Kidney (tissue), 14 donors: ENCODE results near the gene SELENOP. TPM values are rescaled to one million over a fixed set of nuclear protein-coding genes. Genes with fewer than 3 reads are reported as not detected.

Experiments
- DNase-seq, 5 donors: peaks; one replicate each; pipeline ENCODE4 v3.0.0-alpha.2; 2013 to 2020
- FAIRE-seq: peaks from 2 replicates; lab custom pipeline; 2012; peaks lifted over from hg19 to GRCh38; lab: Jason Lieb, UNC
- H3K27ac ChIP-seq, 2 donors: one replicate each; pipeline ENCODE4 v1.7.0; 2013; ENCODE audit warnings: low read depth in 2 of 2, low read length in 2 of 2, inconsistent platforms in 1 of 2
- H3K27me3 ChIP-seq: one replicate; pipeline ENCODE4 v1.7.1; 2013; ENCODE audit warnings: low read length, inconsistent platforms; ENCODE audit not compliant: control insufficient read depth, insufficient read depth
- H3K36me3 ChIP-seq, 3 donors: one replicate each; pipeline versions ENCODE4 v1.7.0 to v1.7.1; 2013; ENCODE audit warnings: low read length in 3 of 3, control low read depth in 1 of 3, inconsistent platforms in 1 of 3; ENCODE audit not compliant: insufficient read depth in 3 of 3, control insufficient read depth in 2 of 3
- H3K4me1 ChIP-seq, 3 donors: one replicate each; pipeline versions ENCODE4 v1.7.0 to v1.7.1; 2013; ENCODE audit warnings: low read length in 3 of 3, inconsistent platforms in 1 of 3, low read depth in 1 of 3; ENCODE audit not compliant: control insufficient read depth in 2 of 3, insufficient read depth in 2 of 3
- H3K4me3 ChIP-seq, 3 donors: one replicate each; pipeline versions ENCODE4 v1.7.0 to v1.8.1; 2013; ENCODE audit warnings: low read length in 3 of 3, control low read depth in 1 of 3, inconsistent platforms in 1 of 3
- H3K9ac ChIP-seq, 3 donors: one replicate each; pipeline versions ENCODE4 v1.7.0 to v1.7.1; 2013; ENCODE audit warnings: low read length in 3 of 3, control low read depth in 1 of 3, inconsistent platforms in 1 of 3
- H3K9me3 ChIP-seq, 3 donors: one replicate each; pipeline versions ENCODE4 v1.7.0 to v1.7.1; 2013; ENCODE audit warnings: low read length in 3 of 3, control low read depth in 1 of 3, inconsistent platforms in 1 of 3; ENCODE audit not compliant: control insufficient read depth in 2 of 3, insufficient read depth in 1 of 3
- CTCF ChIP-seq: IDR thresholded peaks from 3 replicates; pipeline ENCODE4 v1.5.1; 2012; ENCODE audit warnings: mild to moderate bottlenecking, moderate library complexity, borderline replicate concordance; ENCODE audit not compliant: insufficient read depth; ENCODE audit errors: extremely low read depth
- intact Hi-C: fragments of 100-400 bp; cut with DNase I; formaldehyde crosslinking; loops from one replicate; pipeline ENCODE4 v1.11.1; 2022
- polyA plus RNA-seq: library from polyadenylated mRNA; stranded (reverse); fragments of 350-450 nt; fragmentation: Illumina TruSeq; extraction: RNeasy Lipid Tissue Mini Kit (QIAGEN cat#74804); gene quantifications from one replicate; pipeline ENCODE4 v1.2.3, GENCODE V29; 2014; ENCODE audit warnings: low read depth, low replicate concordance; ENCODE audit not compliant: insufficient read depth
- total RNA-seq: library from RNA; stranded (reverse); fragmentation: NEBNext Ultra II Directional; extraction: Animal tissue kit (Norgen Biotek cat#: 25700); gene quantifications from one replicate; pipeline ENCODE4 v1.2.1, GENCODE V29; 2021
- donor health status: control.
- donor health status: control.
- donor health status: control.
- donor health status: control.
- donor health status: control.
- donor health status: DM: yes; HTN: yes; CAD: no.
- donor health status: Normal renal cell carcinoma (clear cell type).

The SELENOP gene
- total and polyA plus RNA-seq, 2 donors from 2014 or later = 305 to 390 TPM

DNA sequence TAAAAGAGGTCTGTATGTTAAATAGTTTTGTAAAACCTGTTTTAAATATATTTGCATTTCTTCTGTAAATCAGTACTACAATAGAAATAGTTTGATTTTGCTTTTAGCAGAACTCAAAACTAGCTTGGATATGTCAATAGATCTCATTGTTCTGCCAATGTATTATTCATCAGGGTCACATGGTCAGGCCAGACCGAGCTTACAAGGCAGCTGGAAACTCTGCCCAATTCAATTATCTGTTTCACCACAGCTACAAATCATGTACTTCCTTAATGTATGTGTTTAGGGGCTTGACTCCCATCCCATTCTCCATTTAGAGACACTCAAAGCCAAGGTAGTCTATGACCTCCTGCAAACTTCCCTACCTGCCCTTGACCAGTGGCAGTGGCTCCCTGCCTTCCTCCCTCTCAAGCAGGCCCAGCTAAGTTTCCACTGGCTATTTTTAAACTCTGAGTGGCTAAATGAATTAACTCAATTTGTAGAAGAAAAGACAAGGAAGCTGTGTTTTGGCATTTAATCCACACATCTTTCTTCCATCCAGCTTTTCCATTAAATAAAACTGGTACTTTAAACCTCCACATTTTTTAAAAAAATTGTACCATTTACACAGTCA, 46.4 kb upstream of the SELENOP start:
- DNase-seq (no peak), FAIRE-seq (no peak)
- Histone ChIP-seq H3K9me3 (no peaks in the 10 kb centered on the region), H3K27me3 (no peaks in the 10 kb centered on the region), H3K9ac (no peak overlapping the region), H3K4me3 (peak overlapping the region in 1 of 3 donors; percentile 7), H3K36me3 (no peaks in the 10 kb centered on the region), H3K27ac (no peak overlapping the region), H3K4me1 (peaks cover 0 to 10% (median 5%) of the 10 kb centered on the region in 3 donors)
- intact Hi-C loops = no loop called here
- TF ChIP-seq CTCF = no peak

GRCh38 chr5:42855811-42856210, 44.1 kb upstream of the SELENOP start:
- no peak overlapping the region for H3K27ac ChIP-seq

DNA sequence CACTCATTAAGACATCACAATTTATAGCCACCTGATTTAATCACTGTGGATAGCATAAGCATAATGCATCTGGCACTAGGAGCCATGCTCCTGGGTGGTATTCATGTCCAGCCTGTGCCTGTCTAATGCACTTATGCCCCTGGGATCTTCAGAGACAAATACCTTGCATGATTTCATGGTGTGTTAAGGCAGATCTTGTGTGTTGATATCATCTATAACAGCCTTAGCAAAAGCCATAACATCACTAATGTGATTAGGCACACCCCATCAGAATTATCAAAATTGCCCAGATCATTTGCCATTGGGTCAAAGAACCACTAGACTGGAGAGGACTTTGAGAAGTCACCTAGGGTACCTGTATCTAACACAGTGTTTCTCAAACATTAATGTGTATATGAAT, 43.7 kb upstream of the SELENOP start:
- FAIRE-seq = no peak
- H3K9me3 ChIP-seq = no peaks in the 10 kb centered on the region
- no peaks in the 10 kb centered on the region for H3K36me3 ChIP-seq
- intact Hi-C loops = no loop called here
- H3K27ac ChIP-seq = no peak overlapping the region
- no peak for DNase-seq
- H3K27me3 ChIP-seq = no peaks in the 10 kb centered on the region
- no peak overlapping the region for H3K9ac ChIP-seq
- H3K4me1 ChIP-seq = peaks cover 0 to 10% (median 5%) of the 10 kb centered on the region in 3 donors
- no peak overlapping the region for H3K4me3 ChIP-seq
- no peak for TF ChIP-seq CTCF

More at GRCh38 chr5:42855811-42856210, 44.1 kb upstream of the SELENOP start:
- H3K27me3 ChIP-seq = no peaks in the 10 kb centered on the region
- no peak for DNase-seq
- no peaks in the 10 kb centered on the region for H3K9me3 ChIP-seq
- no peak for FAIRE-seq
- H3K9ac ChIP-seq = no peak overlapping the region
- no peak overlapping the region for H3K4me3 ChIP-seq
- H3K36me3 ChIP-seq = no peaks in the 10 kb centered on the region
- intact Hi-C loops = no loop called here
- peaks cover 0 to 10% (median 5%) of the 10 kb centered on the region in 3 donors for H3K4me1 ChIP-seq
- TF ChIP-seq CTCF = no peak
